SK-N-MC (cell line): ENCODE results near the gene CHN1.

ENCODE experiments used
- EZH2 ChIP-seq: fragments of 200-600 bp; sonication (generic); IDR thresholded peaks from one replicate; pipeline ENCODE4 v1.6.1; 2017; ENCODE audit warnings: antibody characterized with exemption
- POLR2AphosphoS5 ChIP-seq: IDR thresholded peaks from 2 replicates; pipeline ENCODE4 v1.6.1; 2012; ENCODE audit warnings: mild to moderate bottlenecking, low read depth, low read length, borderline replicate concordance

GRCh38 chr2:174914853-174915760, 90.1 kb downstream of the CHN1 start:
- TF ChIP-seq POLR2AphosphoS5 (no peak), EZH2 (no peak)
